Endodermal cell (in vitro differentiated cells): Measurements from ENCODE around the gene TEX22. TPM values are rescaled to one million over a fixed set of nuclear protein-coding genes. Genes with fewer than 3 reads are reported as not detected.

Source experiments
- DNase-seq: peaks from one replicate; pipeline ENCODE4 v3.0.0-alpha.2; 2017
- H3K27ac ChIP-seq: 2 replicates; pipeline ENCODE4 v1.5.1; 2013; ENCODE audit warnings: mild to moderate bottlenecking, low read depth, low read length, moderate library complexity
- H3K27me3 ChIP-seq: 2 replicates; pipeline ENCODE4 v1.6.1; 2013; ENCODE audit warnings: mild to moderate bottlenecking, low read length, moderate library complexity; ENCODE audit not compliant: insufficient read depth, control insufficient read depth, poor library complexity, severe bottlenecking
- H3K36me3 ChIP-seq: 2 replicates; pipeline ENCODE4 v1.7.0; 2013; ENCODE audit warnings: mild to moderate bottlenecking, low read length, moderate library complexity; ENCODE audit not compliant: control insufficient read depth, insufficient read depth
- H3K4me1 ChIP-seq: one replicate; pipeline ENCODE4 v1.7.0; 2013; ENCODE audit warnings: low read length; ENCODE audit not compliant: control insufficient read depth, insufficient read depth
- H3K4me3 ChIP-seq: 2 replicates; pipeline ENCODE4 v1.5.1; 2013; ENCODE audit warnings: mild to moderate bottlenecking, low read length, moderate library complexity
- H3K9ac ChIP-seq: 2 replicates; pipeline ENCODE4 v1.6.1; 2013; ENCODE audit warnings: mild to moderate bottlenecking, low read length, moderate library complexity; ENCODE audit not compliant: poor library complexity, severe bottlenecking; ENCODE audit errors: extremely low read depth
- H3K9me3 ChIP-seq: 2 replicates; pipeline ENCODE4 v1.6.1; 2013; ENCODE audit warnings: mild to moderate bottlenecking, low read length, moderate library complexity; ENCODE audit not compliant: control insufficient read depth
- H3K27ac Mint-ChIP-seq: 2 replicates; pipeline ENCODE4 v1.8.0; 2020; ENCODE audit warnings: mixed read lengths
- H3K27me3 Mint-ChIP-seq: 2 replicates; pipeline ENCODE4 v1.8.0; 2021; ENCODE audit warnings: mild to moderate bottlenecking, mixed read lengths; ENCODE audit not compliant: insufficient read depth
- H3K36me3 Mint-ChIP-seq: 2 replicates; pipeline ENCODE4 v1.8.0; 2020; ENCODE audit warnings: low read depth, mixed read lengths
- H3K4me1 Mint-ChIP-seq: 2 replicates; pipeline ENCODE4 v1.8.0; 2020; ENCODE audit warnings: mixed read lengths
- H3K4me3 Mint-ChIP-seq: 2 replicates; pipeline ENCODE4 v1.8.0; 2020; ENCODE audit warnings: mild to moderate bottlenecking, moderate library complexity, mixed read lengths
- H3K9me3 Mint-ChIP-seq: 2 replicates; pipeline ENCODE4 v1.8.0; 2020; ENCODE audit warnings: mild to moderate bottlenecking, mixed read lengths
- CTCF ChIP-seq: fragments of 200-600 bp; sonication (generic); conservative IDR thresholded peaks from 2 replicates; pipeline ENCODE4 v1.5.0; 2021; ENCODE audit warnings: antibody characterized with exemption, mild to moderate bottlenecking
- WGBS, 2 experiments: methylation state at CpG; one replicate each; pipeline versions ENCODE4 v1.1.5 to v1.1.7; 2013; ENCODE audit warnings: missing lambda C conversion rate in 2 of 2, mixed read lengths in 1 of 2; ENCODE audit not compliant: insufficient coverage in 1 of 2, insufficient read length in 1 of 2; 5-methylcytosine and 5-hydroxymethylcytosine counted together
- total RNA-seq, 2 donors: library from RNA; stranded (reverse); fragmentation: NEBNext Ultra II Directional in 1 of 2; extraction: Animal tissue kit (Norgen Biotek cat#: 25700) in 1 of 2; gene quantifications; 2 replicates in 1 of 2; 3 replicates in 1 of 2; pipeline ENCODE4 v1.2.1, GENCODE V29; 2021

Gene TEX22
- total RNA-seq, 2 donors from 2014 or later, result 1.9 to 3.5 TPM

- Mint-ChIP-seq H3K27me3 (no peaks in the 10 kb centered on the region), H3K9me3 (no peaks in the 10 kb centered on the region), H3K4me3 (no peak overlapping the region), H3K27ac (no peak overlapping the region), H3K36me3 (peaks cover 20% of the 10 kb centered on the region), H3K4me1 (no peaks in the 10 kb centered on the region)
- no peaks in the 10 kb centered on the region for H3K9me3 ChIP-seq
- DNase-seq, result no peak
- H3K4me3 ChIP-seq, result no peak overlapping the region
- 93 to 94% methylated on average over 17 of the region's 17 CpGs for WGBS, 2 experiments
- no peak overlapping the region for H3K27ac ChIP-seq
- H3K4me1 ChIP-seq, result no peaks in the 10 kb centered on the region
- H3K27me3 ChIP-seq, result no peaks in the 10 kb centered on the region
- peaks cover 23% of the 10 kb centered on the region for H3K36me3 ChIP-seq
- TF ChIP-seq CTCF, result no peak
- no peak overlapping the region for H3K9ac ChIP-seq
Measured at GRCh38 chr14:105444859-105445258, 46.5 kb downstream of the TEX22 start.

- WGBS, 2 experiments, result 96 to 98% methylated on average over 10 to 24 of the region's 24 CpGs
- TF ChIP-seq CTCF, result no peak
- H3K27me3 ChIP-seq, result no peaks in the 10 kb centered on the region
- H3K4me3 ChIP-seq, result no peak overlapping the region
- Mint-ChIP-seq H3K4me1 (no peaks in the 10 kb centered on the region), H3K27ac (no peak overlapping the region), H3K9me3 (no peaks in the 10 kb centered on the region), H3K4me3 (no peak overlapping the region), H3K27me3 (no peaks in the 10 kb centered on the region), H3K36me3 (peaks cover 24% of the 10 kb centered on the region)
- peaks cover 27% of the 10 kb centered on the region for H3K36me3 ChIP-seq
- no peak for DNase-seq
- H3K9ac ChIP-seq, result no peak overlapping the region
- H3K9me3 ChIP-seq, result no peaks in the 10 kb centered on the region
- H3K4me1 ChIP-seq, result no peaks in the 10 kb centered on the region
- H3K27ac ChIP-seq, result no peak overlapping the region
Measured at GRCh38 chr14:105445290-105445689, 47.0 kb downstream of the TEX22 start.

GRCh38 chr14:105445901-105446845 is 47.8 kb downstream of the TEX22 start:
- no peak overlapping the region for H3K4me3 Mint-ChIP-seq

More at GRCh38 chr14:105445901-105446845, 47.8 kb downstream of the TEX22 start:
- no peak for TF ChIP-seq CTCF
- H3K27me3 ChIP-seq, result no peaks in the 10 kb centered on the region
- H3K4me3 ChIP-seq, result no peak overlapping the region
- no peaks in the 10 kb centered on the region for H3K9me3 ChIP-seq
- H3K4me1 ChIP-seq, result no peaks in the 10 kb centered on the region
- H3K9me3 Mint-ChIP-seq, result no peaks in the 10 kb centered on the region
- H3K4me1 Mint-ChIP-seq, result no peaks in the 10 kb centered on the region
- 93 to 95% methylated on average over 17 to 26 of the region's 26 CpGs for WGBS, 2 experiments
- H3K27ac ChIP-seq, result no peak overlapping the region
- peaks cover 35% of the 10 kb centered on the region for H3K36me3 ChIP-seq
- H3K36me3 Mint-ChIP-seq, result peaks cover 28% of the 10 kb centered on the region
- no peak overlapping the region for H3K27ac Mint-ChIP-seq
- no peak for DNase-seq
- no peak overlapping the region for H3K9ac ChIP-seq
- H3K27me3 Mint-ChIP-seq, result no peaks in the 10 kb centered on the region
